Osteoblast (primary cell): ENCODE results near the gene NDUFAF8. TPM values are rescaled to one million over a fixed set of nuclear protein-coding genes. Genes with fewer than 3 reads are reported as not detected.

Source experiments
- DNase-seq: peaks from one replicate; pipeline ENCODE4 v3.0.0; 2011; ENCODE audit warnings: low spot score, mixed read lengths; ENCODE audit not compliant: insufficient read length; ENCODE audit errors: missing footprints
- H2AFZ ChIP-seq: 2 replicates; pipeline ENCODE4 v1.6.0; 2011; ENCODE audit warnings: mild to moderate bottlenecking, low read length
- H3K27ac ChIP-seq: 2 replicates; pipeline ENCODE4 v1.5.1; 2011; ENCODE audit warnings: mild to moderate bottlenecking, low read depth, low read length, moderate library complexity
- H3K27me3 ChIP-seq: 2 replicates; pipeline ENCODE4 v1.6.0; 2012; ENCODE audit warnings: mild to moderate bottlenecking, control low read depth, inconsistent platforms, low read length, moderate library complexity; ENCODE audit not compliant: insufficient read depth
- H3K36me3 ChIP-seq: 2 replicates; pipeline ENCODE4 v1.5.1; 2011; ENCODE audit warnings: mild to moderate bottlenecking, low read length, control low read depth, moderate library complexity; ENCODE audit not compliant: insufficient read depth
- H3K4me1 ChIP-seq: 2 replicates; pipeline ENCODE4 v1.5.1; 2011; ENCODE audit warnings: mild to moderate bottlenecking, low read length, control low read depth, moderate library complexity; ENCODE audit not compliant: insufficient read depth
- H3K4me2 ChIP-seq: 2 replicates; pipeline ENCODE4 v1.6.0; 2011; ENCODE audit warnings: mild to moderate bottlenecking, low read length; ENCODE audit not compliant: insufficient read depth
- H3K4me3 ChIP-seq: fragments of 200-600 bp; sonication (generic); 3 replicates; pipeline ENCODE4 v1.5.1; 2012; ENCODE audit warnings: mild to moderate bottlenecking, low read length, inconsistent platforms; ENCODE audit not compliant: insufficient read depth
- H3K79me2 ChIP-seq: 2 replicates; pipeline ENCODE4 v1.6.0; 2012; ENCODE audit warnings: mild to moderate bottlenecking, low read length, control low read depth, inconsistent platforms; ENCODE audit not compliant: insufficient read depth
- H3K9me3 ChIP-seq: 2 replicates; pipeline ENCODE4 v1.5.1; 2011; ENCODE audit warnings: low read depth, low read length, control low read depth
- H4K20me1 ChIP-seq: 2 replicates; pipeline ENCODE4 v1.6.0; 2012; ENCODE audit warnings: mild to moderate bottlenecking, low read length, control low read depth; ENCODE audit not compliant: insufficient read depth
- total RNA-seq: library from RNA; depleted of rRNA; stranded (reverse); fragments of >200 nt; gene quantifications from 2 replicates; pipeline ENCODE4 v1.2.3, GENCODE V29; 2012
- TF ChIP-seq, protein P1 (sequence below): IDR thresholded peaks from 2 replicates; pipeline ENCODE4 v1.5.1; 2011; ENCODE audit warnings: mild to moderate bottlenecking, low read depth, low read length, moderate library complexity; ENCODE audit errors: extremely low read depth

NDUFAF8 gene
- total RNA-seq, 1 donor, result 19.9 TPM

DNA sequence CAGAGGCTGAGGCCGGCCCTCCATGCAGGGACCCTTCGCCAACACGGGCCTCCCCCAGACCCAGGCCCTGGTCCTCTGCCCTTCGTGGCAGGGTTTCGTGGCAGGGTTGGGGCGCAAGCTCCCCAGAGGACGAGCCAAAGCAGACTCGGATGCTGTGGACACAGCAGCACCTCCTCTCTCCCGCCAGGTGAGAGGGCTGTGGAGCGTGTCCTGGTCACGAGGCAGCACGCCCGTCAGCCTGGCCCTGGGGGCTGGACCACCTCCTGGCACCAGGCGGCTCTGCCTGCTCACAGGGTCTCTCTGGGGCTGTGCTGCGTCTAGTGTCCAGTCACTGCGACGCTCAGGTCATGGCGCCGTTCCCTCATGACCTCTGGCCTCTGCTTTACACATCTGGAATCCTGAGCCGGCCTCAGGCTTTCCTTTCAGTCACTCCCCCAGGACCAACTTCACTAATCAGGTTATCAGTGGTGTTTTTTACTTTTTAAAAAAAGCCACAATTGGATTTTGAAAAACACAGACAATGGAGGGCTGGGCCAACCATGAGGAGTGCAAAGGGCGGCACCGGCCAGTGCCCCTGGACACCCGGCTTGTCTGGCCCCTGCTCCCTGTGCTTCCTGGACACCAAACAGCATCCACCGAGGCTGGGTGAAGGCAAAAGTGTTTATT lies 5.4 kb downstream of the NDUFAF8 start:
- no peak overlapping the region for H3K4me3 ChIP-seq
- peak overlapping the region; percentile 32 for H3K27ac ChIP-seq
- H4K20me1 ChIP-seq, result peaks cover 37% of the 10 kb centered on the region
- TF ChIP-seq, protein P1, sequence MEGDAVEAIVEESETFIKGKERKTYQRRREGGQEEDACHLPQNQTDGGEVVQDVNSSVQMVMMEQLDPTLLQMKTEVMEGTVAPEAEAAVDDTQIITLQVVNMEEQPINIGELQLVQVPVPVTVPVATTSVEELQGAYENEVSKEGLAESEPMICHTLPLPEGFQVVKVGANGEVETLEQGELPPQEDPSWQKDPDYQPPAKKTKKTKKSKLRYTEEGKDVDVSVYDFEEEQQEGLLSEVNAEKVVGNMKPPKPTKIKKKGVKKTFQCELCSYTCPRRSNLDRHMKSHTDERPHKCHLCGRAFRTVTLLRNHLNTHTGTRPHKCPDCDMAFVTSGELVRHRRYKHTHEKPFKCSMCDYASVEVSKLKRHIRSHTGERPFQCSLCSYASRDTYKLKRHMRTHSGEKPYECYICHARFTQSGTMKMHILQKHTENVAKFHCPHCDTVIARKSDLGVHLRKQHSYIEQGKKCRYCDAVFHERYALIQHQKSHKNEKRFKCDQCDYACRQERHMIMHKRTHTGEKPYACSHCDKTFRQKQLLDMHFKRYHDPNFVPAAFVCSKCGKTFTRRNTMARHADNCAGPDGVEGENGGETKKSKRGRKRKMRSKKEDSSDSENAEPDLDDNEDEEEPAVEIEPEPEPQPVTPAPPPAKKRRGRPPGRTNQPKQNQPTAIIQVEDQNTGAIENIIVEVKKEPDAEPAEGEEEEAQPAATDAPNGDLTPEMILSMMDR, result no peak
- peaks cover 8% of the 10 kb centered on the region for H3K36me3 ChIP-seq
- H3K9me3 ChIP-seq, result no peaks in the 10 kb centered on the region
- peaks cover 21% of the 10 kb centered on the region for H3K4me1 ChIP-seq
- H3K79me2 ChIP-seq, result peaks cover 30% of the 10 kb centered on the region
- no peak for DNase-seq
- no peak overlapping the region for H3K4me2 ChIP-seq
- H2AFZ ChIP-seq, result no peak overlapping the region
- H3K27me3 ChIP-seq, result no peaks in the 10 kb centered on the region

DNA sequence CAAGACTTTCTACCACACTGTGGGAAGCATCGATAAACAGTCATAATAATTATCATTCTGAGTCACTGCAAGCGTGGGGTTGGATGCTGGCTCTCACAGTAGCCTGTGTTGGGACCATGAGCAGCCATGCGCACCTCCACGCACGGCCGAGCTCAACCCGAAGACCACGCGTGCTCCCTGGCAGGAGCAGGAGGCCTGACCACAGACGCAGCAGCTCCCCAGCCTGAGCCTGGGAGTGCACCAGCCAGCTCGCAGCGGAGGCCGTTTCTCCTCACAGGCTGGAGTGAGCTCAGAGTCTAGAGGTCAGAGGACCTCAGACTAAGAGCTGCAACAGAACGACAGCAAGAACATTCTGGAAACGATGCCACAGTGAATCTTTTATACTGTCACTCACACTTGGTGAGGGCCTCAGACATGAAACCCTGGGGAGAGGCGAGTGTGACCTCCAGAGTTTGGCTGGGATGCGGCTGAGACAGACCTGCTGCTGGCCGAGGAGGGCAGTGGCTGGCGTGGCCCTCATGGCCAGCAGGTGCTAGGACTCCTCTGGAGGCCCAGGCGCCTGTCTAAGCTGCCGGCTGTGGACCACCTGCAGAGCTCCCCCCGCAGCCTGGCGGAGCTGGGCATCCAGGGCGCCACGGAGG lies 6.0 kb downstream of the NDUFAF8 start:
- H3K4me2 ChIP-seq, result no peak overlapping the region
- peak overlapping the region; percentile 32 for H3K27ac ChIP-seq
- TF ChIP-seq, protein P1, result no peak
- peaks cover 35% of the 10 kb centered on the region for H4K20me1 ChIP-seq
- peak; percentile 98 for DNase-seq
- no peak overlapping the region for H3K4me3 ChIP-seq
- H3K9me3 ChIP-seq, result no peaks in the 10 kb centered on the region
- H3K4me1 ChIP-seq, result peaks cover 18% of the 10 kb centered on the region
- peaks cover 9% of the 10 kb centered on the region for H3K36me3 ChIP-seq
- H3K27me3 ChIP-seq, result no peaks in the 10 kb centered on the region
- H2AFZ ChIP-seq, result no peak overlapping the region
- H3K79me2 ChIP-seq, result peaks cover 24% of the 10 kb centered on the region

DNA sequence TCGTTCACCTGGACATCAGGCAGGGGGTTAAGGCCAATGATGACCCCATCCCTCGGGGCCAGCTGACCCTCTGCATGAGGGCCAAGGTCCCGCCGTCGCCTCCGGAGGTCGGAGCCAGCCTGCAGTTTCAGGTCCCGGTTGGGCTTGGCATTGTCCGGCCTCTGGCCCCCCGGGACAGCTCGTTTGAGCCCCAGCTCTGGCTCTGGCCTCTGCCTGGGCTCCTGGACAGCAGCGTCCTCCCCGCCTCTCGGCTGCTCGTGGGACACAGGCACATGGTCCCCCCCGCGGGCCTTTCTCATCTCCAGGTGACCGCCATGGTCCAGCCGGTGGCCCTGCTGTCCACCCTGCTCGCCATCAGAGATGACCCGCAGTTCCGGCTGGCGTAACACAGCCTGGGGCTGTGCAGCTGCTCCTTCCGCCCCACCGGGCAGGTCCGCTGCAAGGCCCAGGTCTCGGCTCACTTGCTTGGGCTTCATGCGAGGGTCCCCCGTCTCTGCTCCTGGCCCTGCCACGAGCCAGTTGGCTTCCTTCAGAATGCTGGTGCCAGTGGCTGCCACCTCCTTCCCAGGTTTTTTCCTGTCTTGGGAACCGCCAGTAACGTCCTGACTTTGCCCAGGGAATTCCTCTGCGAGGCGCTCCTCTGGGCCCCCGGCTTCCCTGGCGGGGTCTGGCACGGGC lies 6.7 kb downstream of the NDUFAF8 start:
- no peak overlapping the region for H3K4me3 ChIP-seq
- DNase-seq, result no peak
- TF ChIP-seq, protein P1, result no peak
- H3K4me2 ChIP-seq, result no peak overlapping the region
- H3K27ac ChIP-seq, result no peak overlapping the region
- peaks cover 12% of the 10 kb centered on the region for H3K4me1 ChIP-seq
- H3K79me2 ChIP-seq, result peaks cover 17% of the 10 kb centered on the region
- H3K9me3 ChIP-seq, result no peaks in the 10 kb centered on the region
- peaks cover 32% of the 10 kb centered on the region for H4K20me1 ChIP-seq
- H2AFZ ChIP-seq, result no peak overlapping the region
- H3K27me3 ChIP-seq, result no peaks in the 10 kb centered on the region
- H3K36me3 ChIP-seq, result peaks cover 11% of the 10 kb centered on the region

DNA sequence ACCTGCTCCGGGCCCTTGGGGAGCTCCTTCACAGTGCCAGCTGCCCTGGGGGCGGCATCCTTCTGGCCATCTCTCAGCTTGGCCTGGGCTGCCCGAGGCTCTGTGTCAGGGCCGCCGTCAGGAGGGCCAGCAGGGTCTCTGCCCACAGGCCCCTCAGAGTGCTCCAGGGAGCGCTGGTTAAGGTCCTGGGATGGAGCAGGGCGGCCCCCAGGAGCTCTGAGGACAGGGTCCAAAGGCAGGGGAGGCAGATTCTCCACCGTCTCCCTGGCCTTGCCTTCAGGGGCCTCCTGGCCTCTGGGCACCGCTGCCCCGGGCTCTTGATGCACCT lies 7.2 kb downstream of the NDUFAF8 start:
- TF ChIP-seq, protein P1, result no peak
- H3K27me3 ChIP-seq, result no peaks in the 10 kb centered on the region
- no peak overlapping the region for H2AFZ ChIP-seq
- no peak for DNase-seq
- no peak overlapping the region for H3K4me3 ChIP-seq
- H3K27ac ChIP-seq, result no peak overlapping the region
- peaks cover 32% of the 10 kb centered on the region for H4K20me1 ChIP-seq
- peaks cover 12% of the 10 kb centered on the region for H3K4me1 ChIP-seq
- H3K9me3 ChIP-seq, result no peaks in the 10 kb centered on the region
- H3K36me3 ChIP-seq, result peaks cover 11% of the 10 kb centered on the region
- H3K4me2 ChIP-seq, result no peak overlapping the region
- H3K79me2 ChIP-seq, result peaks cover 12% of the 10 kb centered on the region
